G401.6 (cell line): Measurements from ENCODE around the gene ZFY.

Experiments
- FAIRE-seq: peaks from 2 replicates; lab custom pipeline; 2012; peaks lifted over from hg19 to GRCh38; lab: Jason Lieb, UNC

The ZFY gene

GRCh38 chrY:2934861-2935715 lies at the start of gene ZFY:
TSS of gene ZFY (plus strand) at chrY:2935381. CDS start at chrY:2953937, 18,556 bp downstream.
- FAIRE-seq, result no peak

DNA sequence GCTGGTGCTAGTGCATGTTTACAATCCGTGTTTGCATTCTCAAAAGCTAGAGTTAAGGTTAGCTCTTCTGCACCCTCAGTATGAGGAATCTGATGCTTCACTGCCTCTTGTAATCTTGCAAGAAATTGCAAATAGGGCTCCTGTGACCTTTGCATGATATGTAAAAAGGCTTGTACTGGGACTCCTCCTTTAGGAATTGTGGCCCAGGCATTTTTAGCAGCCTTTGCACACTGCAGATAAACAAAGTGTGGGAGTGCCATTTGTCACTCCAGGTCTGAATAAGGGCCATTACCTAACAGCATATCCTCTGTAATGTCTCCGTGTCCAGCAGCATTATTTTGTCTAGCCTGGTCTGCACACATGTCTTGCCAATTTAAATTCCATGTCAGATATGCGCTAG lies 49.3 kb upstream of the ZFY start:
- FAIRE-seq, result no peak

DNA sequence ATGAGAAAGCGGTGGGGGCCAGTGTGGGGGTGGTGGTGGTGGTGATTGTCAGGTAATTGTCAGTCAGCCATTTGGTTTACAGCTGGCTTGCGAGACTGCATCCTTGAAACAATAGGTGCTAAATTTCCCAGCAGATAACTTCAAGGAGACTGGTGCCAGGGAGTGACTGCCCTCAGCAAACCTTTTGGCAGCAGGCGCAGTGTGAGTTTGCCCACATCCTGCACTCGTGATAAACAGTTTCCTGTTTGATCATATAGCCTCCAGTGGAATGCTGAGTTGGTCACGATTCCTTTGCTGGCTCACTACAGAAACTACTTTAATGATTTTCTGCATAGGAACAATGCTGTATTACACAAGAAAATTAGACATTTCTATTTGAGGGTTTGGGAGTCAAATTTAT lies 47.8 kb upstream of the ZFY start:
- FAIRE-seq, result no peak

GRCh38 chrY:2887955-2888354 lies 47.2 kb upstream of the ZFY start:
- no peak for FAIRE-seq

- peak; percentile 82 for FAIRE-seq
Observed at GRCh38 chrY:2893471-2893870, 41.7 kb upstream of the ZFY start.

GRCh38 chrY:2896050-2896449 lies 39.1 kb upstream of the ZFY start:
- no peak for FAIRE-seq

DNA sequence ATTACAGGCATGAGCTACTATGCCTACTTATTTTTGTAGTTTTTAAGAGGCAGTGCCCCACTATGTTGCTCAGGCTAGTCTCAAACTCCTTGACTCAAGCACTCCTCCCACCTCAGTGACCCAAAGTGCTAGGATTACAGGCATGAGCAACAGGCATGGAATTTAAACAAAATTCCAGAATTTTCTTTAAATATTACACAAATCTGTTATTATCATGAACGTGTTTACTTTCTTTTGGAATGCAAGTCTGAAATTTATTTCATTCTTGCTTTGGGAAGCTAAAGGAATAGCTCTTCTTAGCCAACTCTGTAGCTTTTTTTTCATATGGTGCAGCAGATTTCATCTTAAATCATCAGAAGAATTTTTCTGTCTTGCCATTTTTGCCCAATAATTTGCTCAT lies 27.8 kb upstream of the ZFY start:
- FAIRE-seq, result no peak

- FAIRE-seq, result peak; percentile 6
Observed at GRCh38 chrY:2913066-2913815, 21.9 kb upstream of the ZFY start.

GRCh38 chrY:2934078-2934477 lies 1.1 kb upstream of the ZFY start:
- FAIRE-seq, result no peak

DNA sequence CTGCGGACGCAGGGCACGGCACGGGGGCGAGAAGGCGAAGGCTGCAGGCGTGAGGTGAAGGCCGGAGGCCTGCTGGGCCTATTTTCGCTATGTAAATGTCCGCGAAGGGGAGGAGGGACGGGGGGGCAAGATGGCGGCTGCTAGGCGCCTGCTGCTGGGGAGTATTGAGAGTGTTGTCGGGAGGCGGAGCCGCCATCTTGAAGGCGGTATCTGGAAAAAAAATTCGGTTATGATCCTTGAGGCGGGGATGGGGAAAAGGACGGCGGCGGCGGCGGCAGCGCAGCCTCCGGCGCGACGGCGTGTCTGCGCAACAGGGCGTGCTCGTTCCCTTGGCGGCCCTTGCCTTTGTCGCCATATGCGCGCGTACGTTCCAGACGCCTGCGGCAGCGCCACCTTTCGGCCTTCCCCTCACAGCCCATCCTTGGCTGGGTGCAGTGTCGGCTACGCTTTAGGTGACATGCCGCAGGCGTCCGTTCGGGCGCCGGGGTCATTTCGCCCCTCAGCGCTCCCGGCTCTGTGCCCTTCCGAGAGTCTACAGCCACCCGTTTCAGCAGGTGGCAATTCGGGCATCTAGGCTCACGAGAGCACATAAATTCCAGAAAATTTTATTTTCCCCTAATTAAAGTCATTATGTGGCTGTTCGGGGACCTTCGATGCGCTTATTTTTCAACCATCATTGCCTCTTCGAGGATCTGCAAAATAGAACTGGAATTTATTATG lies 695 bp downstream of the ZFY start:
- peak; percentile 85 for FAIRE-seq

DNA sequence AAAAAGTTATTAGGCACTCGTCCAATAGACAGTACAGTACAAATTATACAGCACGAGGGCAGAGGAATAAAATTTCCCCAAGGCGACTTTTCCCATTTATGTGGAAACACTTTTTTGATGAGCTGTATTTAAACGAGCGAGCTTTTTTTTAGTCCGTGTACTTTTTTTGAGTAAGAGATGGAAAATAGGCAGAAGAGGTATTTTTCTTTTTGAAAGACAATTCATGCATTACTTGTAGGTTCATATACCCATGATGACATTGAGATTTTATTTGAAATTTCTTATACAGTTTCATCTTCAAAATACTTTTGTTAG lies 1.2 kb downstream of the ZFY start:
- no peak for FAIRE-seq

DNA sequence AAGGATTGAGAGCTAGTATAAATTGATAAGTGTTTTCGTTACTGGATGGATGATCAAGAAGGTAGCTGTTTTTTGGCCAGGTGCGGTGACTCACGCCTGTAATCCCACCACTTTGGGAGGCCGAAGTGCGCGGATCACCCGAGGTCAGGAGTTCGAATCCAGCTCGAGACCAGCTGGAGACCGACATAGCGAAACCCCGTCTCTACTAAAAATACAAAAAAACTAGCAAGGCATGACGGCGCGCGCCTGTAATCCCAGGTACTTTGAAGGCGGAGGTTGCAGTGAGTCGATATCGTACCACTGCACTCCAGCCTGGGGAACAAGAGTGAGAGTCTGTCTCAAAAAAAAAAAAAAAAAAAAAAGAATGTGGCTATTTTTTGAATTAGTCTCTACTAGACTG lies 2.0 kb downstream of the ZFY start:
- FAIRE-seq, result no peak

- no peak for FAIRE-seq
Observed at GRCh38 chrY:2949590-2950252, 14.5 kb downstream of the ZFY start.

DNA sequence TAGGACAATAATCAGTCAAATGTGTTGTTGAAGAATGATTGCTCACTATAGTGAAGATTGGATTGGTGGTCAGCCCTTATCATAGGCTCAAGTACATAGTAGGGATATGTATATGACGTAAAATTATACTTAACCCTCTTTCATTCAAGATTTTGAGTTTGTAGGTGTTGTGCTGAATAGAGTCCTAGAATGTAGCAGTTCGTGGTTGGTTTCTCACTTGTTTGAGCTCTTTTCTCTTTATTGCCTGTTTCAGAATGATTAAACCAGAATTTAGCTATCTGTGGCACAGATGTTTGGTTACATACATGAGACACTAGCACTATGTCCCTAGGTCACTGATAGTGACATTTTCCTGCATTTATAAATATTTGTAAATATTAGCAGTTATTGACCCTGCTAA lies 15.5 kb downstream of the ZFY start:
- FAIRE-seq, result no peak

DNA sequence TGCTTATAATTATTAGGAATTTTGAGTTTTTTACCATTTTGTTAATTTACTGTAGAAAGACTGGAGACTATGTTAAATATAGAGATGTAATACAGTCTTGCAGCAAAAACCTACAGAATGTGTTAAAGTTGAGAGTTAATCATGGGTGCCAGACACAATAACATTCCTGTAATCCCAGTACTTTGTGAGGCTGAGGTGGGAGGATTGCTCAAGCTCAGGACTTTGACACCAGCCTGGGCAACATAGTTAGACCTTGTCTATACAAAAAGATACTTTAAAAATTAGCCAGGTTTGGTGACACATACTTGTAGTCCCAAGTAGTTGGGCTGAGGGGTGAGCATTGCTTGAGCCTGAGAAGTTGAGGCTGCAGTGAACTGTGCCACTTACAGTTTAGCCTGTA lies 17.7 kb downstream of the ZFY start:
- no peak for FAIRE-seq

GRCh38 chrY:2954735-2955134 lies 19.6 kb downstream of the ZFY start:
- no peak for FAIRE-seq

DNA sequence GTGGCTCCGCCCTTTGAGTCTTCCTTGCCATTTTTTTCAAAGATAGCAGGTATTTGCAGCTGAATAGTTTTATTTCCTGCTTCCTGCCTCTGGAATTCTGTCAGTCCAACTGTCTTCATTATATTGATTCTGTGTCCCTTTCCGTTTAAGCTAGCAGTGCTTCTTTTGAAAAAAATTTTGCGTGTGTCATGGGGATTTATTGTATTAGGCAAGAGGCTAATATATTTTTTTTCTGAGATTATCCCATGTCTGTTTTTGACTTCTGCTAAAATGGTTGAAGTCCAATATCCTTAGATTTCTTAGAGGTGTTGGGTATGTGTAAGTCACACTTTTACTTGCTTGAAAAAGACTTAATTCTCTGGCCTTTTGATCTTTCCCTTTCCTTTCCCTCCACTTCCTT lies 20.4 kb downstream of the ZFY start:
- no peak for FAIRE-seq

DNA sequence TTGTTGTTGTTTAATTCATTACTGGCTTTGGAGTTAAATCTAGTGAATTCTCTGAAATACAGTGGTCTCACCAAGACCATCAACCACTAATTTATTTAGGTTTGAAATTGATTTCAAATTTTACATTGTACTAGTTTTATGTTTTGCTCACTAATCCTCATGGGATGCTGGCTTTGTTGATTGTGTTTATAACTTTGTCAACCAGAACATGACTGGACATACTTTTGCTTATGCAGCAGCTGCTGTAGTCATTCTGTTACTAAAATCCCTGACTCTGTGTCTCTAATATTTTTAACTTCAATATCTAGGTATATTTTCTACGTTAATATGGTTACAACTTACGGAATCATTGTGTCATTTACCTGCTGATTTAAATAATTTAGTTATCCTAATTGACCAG lies 26.9 kb downstream of the ZFY start:
- FAIRE-seq, result no peak

DNA sequence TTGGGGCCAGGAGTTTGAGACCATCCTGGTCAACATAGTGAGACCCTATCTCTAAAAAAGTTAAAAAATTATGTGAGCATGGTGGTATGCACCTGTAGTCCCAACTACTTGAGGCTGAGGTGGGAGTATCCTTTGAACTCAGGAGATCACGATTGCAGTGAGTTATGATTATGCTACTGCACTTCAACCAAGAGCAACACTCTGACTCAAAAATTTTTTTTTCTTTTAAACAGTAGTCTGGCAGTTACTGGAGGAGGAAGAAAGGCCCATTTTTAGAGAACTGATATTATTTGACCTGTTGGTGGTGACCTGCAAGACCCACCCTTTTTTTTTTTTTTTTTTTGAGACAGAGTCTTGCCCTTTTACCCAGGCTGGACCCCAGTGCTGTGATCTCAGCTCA lies 29.6 kb downstream of the ZFY start:
- FAIRE-seq, result no peak

- no peak for FAIRE-seq
Observed at GRCh38 chrY:2965629-2966028, 30.4 kb downstream of the ZFY start.

GRCh38 chrY:2969561-2969960 lies 34.4 kb downstream of the ZFY start:
- FAIRE-seq, result peak; percentile 15

DNA sequence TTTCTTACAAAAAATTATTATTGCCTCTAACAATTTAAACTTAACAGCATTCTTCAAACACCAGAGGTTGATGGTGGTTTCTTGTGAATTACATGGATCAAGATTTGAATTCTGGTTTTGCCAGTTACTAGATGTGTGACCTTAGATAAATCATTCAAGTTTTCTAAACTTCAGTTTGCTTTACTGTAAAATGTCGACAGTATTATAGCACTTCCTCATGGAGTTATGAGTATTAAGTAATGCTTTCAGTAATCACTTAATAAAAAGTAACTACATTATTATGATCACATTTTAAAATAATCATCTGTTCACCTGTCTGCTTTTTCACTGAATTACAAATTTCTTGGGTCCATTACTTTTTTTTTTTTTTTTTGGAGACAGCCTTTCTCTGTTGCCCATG lies 37.5 kb downstream of the ZFY start:
- FAIRE-seq, result no peak
